Measurements from ENCODE around the gene CHN1.

CHN1 gene

GRCh38 chr2:174759381-174760065 is 245.7 kb downstream of the CHN1 start:
- DNase-seq, result no peak

GRCh38 chr2:174756743-174757142 is 248.4 kb downstream of the CHN1 start:
- DNase-seq, result no peak

GRCh38 chr2:174753038-174753633 is 252.0 kb downstream of the CHN1 start:
- DNase-seq, result no peak

GRCh38 chr2:174752403-174753037 is 252.7 kb downstream of the CHN1 start:
- no peak for DNase-seq

GRCh38 chr2:174750923-174751441 is 254.2 kb downstream of the CHN1 start:
- DNase-seq, result no peak

DNA sequence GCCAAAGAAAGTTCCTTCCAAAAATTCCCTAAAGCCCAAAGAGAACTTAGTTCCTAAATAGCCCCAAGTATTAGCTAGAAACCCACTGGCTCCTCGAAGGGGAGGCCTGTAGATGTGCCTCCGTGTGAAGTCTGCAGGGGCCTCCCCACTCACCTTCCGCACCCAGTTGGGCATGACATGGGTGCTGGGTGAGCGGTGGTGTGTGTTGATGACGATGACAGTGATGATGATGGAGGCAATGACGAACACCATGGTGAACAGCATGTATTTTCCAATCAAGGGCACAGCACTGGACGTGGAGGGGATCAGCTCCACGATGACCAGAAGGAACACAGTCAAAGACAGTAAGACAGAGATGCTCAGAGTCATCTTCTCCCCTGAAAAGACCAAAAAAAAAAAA is 255.4 kb downstream of the CHN1 start:
- no peak for DNase-seq

DNA sequence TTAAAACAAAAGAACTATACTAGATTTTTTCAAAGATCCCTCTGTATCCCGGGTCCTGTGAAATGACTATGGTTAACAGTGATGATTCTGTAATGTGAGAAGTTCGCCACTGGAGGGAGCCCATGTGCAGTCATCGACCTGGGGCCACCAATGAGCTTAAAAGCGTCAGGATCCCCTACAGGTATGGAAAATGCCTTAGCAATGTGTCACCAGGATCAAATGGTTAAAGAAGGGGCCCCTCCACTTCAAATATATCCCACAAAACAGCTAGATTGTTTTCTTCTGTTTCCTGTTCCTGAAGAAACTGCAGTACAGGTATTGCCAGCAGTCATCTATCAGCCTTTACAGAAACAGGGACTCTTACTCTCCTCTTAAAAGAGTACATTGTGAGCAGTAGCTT is 256.2 kb downstream of the CHN1 start:
- peak; percentile 70 to 86 for DNase-seq

Data from Kasumi-1 (cell line).